Measurements from ENCODE around the gene SLC38A7. TPM values are rescaled to one million over a fixed set of nuclear protein-coding genes. Genes with fewer than 3 reads are reported as not detected.
"Not testable (repeated sequence)": the region's sequence is repeated elsewhere in the genome, so short reads cannot be mapped to it uniquely, and the experiment has no call there.

Gene SLC38A7
- total RNA-seq, 2 donors from 2014 or later, result 4.6 to 9.0 TPM

DNA sequence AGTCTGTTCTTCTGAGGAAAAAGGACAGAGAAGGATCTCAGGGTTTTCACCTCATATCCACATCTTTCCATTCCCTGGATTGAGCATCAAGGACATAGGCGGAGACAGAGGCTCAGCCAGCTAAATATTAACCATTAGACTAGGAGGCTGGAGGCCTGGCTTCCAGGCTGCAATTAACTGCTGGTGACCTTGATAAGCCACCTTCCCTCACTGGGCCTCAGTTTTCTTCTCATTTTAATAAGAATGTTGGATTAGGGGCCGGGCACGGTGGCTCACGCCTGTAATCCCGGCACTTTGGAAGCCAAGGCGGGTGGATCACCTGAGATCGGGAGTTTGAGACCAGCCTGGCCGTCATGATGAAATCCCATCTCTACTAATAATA is 29.4 kb downstream of the SLC38A7 start:
- H3K27ac Mint-ChIP-seq, result no peak overlapping the region
- no peak overlapping the region for H3K4me3 Mint-ChIP-seq
- no peaks in the 10 kb centered on the region for H3K4me1 Mint-ChIP-seq
- no peaks in the 10 kb centered on the region for H3K9me3 Mint-ChIP-seq
- ATAC-seq (replicated peaks), result no peak
- H3K27me3 Mint-ChIP-seq, result no peaks in the 10 kb centered on the region
- no peaks in the 10 kb centered on the region for H3K36me3 Mint-ChIP-seq (ENCODE audit: low read depth)

GRCh38 chr16:58654560-58655214 is 29.9 kb downstream of the SLC38A7 start:
- H3K27me3 Mint-ChIP-seq, result no peaks in the 10 kb centered on the region
- H3K4me1 Mint-ChIP-seq, result no peaks in the 10 kb centered on the region
- no peaks in the 10 kb centered on the region for H3K36me3 Mint-ChIP-seq (ENCODE audit: low read depth)
- H3K4me3 Mint-ChIP-seq, result no peak overlapping the region
- no peak overlapping the region for H3K27ac Mint-ChIP-seq
- ATAC-seq (replicated peaks), result no peak
- H3K9me3 Mint-ChIP-seq, result no peaks in the 10 kb centered on the region

DNA sequence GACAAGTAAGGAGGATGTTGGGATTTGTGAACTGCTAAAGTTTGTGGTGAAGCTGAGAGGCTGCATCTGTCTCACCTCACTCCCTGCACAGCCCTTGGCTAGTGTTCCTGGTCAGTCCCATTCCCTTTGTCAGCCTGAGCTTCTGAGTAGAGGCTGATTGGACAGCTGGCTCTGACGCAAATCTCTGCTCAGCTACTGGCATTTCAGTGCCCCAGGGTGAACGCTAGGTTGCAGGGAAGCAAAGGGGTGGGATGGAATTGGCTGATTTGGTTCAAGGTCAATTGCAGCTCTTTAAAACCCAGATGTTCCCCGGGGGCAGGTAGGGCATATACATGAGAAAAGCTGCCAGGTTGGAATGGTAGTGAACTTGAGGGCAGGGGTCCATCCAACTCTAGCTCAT is 31.8 kb downstream of the SLC38A7 start:
- no peak for ATAC-seq (replicated peaks)
- H3K27ac Mint-ChIP-seq, result no peak overlapping the region
- no peak overlapping the region for H3K4me3 Mint-ChIP-seq
- H3K9me3 Mint-ChIP-seq, result no peaks in the 10 kb centered on the region
- H3K36me3 Mint-ChIP-seq (ENCODE audit: low read depth), result no peaks in the 10 kb centered on the region
- no peaks in the 10 kb centered on the region for H3K4me1 Mint-ChIP-seq
- no peaks in the 10 kb centered on the region for H3K27me3 Mint-ChIP-seq

DNA sequence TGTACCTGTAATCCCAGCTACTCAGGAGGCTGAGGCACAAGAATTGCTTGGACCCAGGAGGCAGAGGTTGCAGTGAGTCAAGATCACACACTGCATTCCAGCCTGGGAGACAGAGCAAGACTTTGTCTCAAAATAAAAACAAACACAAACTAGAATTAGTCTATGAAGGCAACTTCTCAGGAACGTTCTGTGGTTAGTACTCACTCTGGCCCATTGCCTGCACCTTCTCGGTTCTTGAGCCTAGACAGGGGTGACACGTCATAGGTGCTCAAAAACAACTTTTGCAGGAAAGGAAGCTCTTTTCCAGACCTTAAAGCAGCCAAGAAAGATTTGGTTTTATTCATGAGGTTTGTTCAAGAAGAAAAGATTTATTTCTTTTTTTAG is 32.6 kb downstream of the SLC38A7 start:
- no peaks in the 10 kb centered on the region for H3K4me1 Mint-ChIP-seq
- H3K4me3 Mint-ChIP-seq, result no peak overlapping the region
- H3K27ac Mint-ChIP-seq, result no peak overlapping the region
- no peak for ATAC-seq (replicated peaks)
- no peaks in the 10 kb centered on the region for H3K9me3 Mint-ChIP-seq
- no peaks in the 10 kb centered on the region for H3K36me3 Mint-ChIP-seq (ENCODE audit: low read depth)
- H3K27me3 Mint-ChIP-seq, result no peaks in the 10 kb centered on the region

GRCh38 chr16:58649707-58650106 is 34.9 kb downstream of the SLC38A7 start:
- no peaks in the 10 kb centered on the region for H3K27me3 Mint-ChIP-seq
- H3K4me1 Mint-ChIP-seq, result no peaks in the 10 kb centered on the region
- no peaks in the 10 kb centered on the region for H3K36me3 Mint-ChIP-seq (ENCODE audit: low read depth)
- H3K27ac Mint-ChIP-seq, result no peak overlapping the region
- no peak for ATAC-seq (replicated peaks)
- no peaks in the 10 kb centered on the region for H3K9me3 Mint-ChIP-seq
- H3K4me3 Mint-ChIP-seq, result no peak overlapping the region

DNA sequence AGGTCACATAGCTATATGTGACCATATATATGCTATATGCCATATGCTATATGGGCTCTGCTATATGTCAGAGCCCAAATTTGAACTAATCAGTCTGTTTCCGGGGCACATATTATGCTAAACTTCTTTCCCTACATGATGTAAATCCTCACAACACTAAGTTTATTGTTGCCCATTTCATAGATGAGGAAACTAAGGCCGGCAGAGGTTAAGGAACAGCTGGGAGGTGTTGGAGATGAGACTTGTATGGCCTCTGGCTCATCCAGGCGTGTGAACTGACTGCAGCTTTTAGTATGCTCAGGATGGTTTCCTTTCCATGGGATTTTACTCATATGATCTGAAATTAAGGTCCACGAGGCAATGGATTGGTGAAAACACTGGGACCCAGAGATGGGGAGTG is 37.5 kb downstream of the SLC38A7 start:
- Mint-ChIP-seq H3K36me3 (ENCODE audit: low read depth) (no peaks in the 10 kb centered on the region), H3K9me3 (no peaks in the 10 kb centered on the region), H3K4me3 (no peak overlapping the region), H3K27ac (no peak overlapping the region), H3K27me3 (no peaks in the 10 kb centered on the region), H3K4me1 (no peaks in the 10 kb centered on the region)
- no peak for ATAC-seq (replicated peaks)

DNA sequence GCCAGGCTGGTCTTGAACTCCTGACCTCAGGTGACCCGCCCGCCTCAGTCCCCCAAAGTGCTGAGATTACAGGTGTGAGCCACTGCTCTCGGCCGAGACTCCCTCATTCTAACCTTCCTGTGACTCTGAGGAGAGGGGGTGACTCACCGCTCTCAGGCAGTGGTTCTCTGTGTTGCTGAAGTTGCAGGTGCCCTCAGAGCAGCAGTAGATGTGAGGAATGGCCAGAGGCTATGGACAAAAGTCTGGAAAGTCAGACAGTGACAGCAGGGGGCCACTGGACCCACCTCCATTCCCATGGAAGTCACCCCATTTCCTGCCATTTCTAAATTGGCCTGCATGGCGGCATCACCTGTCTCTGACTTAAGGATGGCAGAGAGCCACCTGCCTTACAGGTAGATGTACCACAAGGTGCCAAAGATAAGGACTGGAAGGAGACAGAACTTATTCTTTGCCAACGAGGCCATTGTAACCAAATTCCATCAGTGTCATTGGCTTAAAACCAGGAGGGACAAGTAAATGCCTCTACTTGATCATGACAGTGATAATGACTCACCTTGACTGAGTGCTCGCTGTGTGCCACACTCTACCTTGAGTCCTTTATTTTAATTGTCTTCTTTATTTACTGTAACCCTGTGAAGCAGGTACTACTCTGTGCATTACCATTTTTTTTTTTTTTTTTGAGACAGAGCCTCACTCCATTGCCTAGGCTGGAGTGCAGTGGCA is 39.6 kb downstream of the SLC38A7 start:
- Mint-ChIP-seq H3K27me3 (peaks cover 4% of the 10 kb centered on the region), H3K4me1 (no peaks in the 10 kb centered on the region), H3K36me3 (ENCODE audit: low read depth) (no peaks in the 10 kb centered on the region), H3K27ac (no peak overlapping the region), H3K9me3 (no peaks in the 10 kb centered on the region), H3K4me3 (no peak overlapping the region)
- no peak for ATAC-seq (replicated peaks)

GRCh38 chr16:58644108-58644507 is 40.5 kb downstream of the SLC38A7 start:
- Mint-ChIP-seq H3K4me1 (no peaks in the 10 kb centered on the region), H3K9me3 (no peaks in the 10 kb centered on the region), H3K27ac (no peak overlapping the region), H3K27me3 (peaks cover 6% of the 10 kb centered on the region), H3K4me3 (no peak overlapping the region), H3K36me3 (ENCODE audit: low read depth) (no peaks in the 10 kb centered on the region)
- no peak for ATAC-seq (replicated peaks)

GRCh38 chr16:58640949-58641348 is 43.6 kb downstream of the SLC38A7 start:
- H3K27ac Mint-ChIP-seq, result no peak overlapping the region
- no peaks in the 10 kb centered on the region for H3K36me3 Mint-ChIP-seq (ENCODE audit: low read depth)
- peaks cover 6% of the 10 kb centered on the region for H3K27me3 Mint-ChIP-seq
- no peak overlapping the region for H3K4me3 Mint-ChIP-seq
- ATAC-seq (replicated peaks), result no peak
- H3K9me3 Mint-ChIP-seq, result no peaks in the 10 kb centered on the region
- H3K4me1 Mint-ChIP-seq, result no peaks in the 10 kb centered on the region

DNA sequence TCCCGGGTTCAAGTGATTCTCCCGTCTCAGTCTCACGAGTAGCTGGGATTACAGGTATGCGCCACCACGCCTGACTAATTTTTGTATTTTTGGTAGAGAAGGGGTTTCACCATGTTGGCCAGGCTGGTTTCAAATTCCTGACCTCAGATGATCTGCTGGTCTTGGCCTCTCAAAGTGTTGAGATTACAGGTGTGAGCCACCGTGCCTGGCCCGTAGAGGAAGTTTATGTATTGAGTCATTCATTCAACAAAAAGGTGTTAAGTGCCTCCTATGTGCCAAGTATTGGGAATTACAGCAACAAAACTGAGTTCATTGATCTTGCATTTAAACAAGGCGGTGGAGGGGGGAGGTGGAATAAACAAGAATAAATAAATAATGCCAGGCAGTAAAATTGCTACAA is 44.7 kb downstream of the SLC38A7 start:
- ATAC-seq (replicated peaks), result peak; percentile 51
- Mint-ChIP-seq H3K9me3 (no peaks in the 10 kb centered on the region), H3K27me3 (peaks cover 6% of the 10 kb centered on the region), H3K4me3 (no peak overlapping the region), H3K27ac (no peak overlapping the region), H3K4me1 (no peaks in the 10 kb centered on the region), H3K36me3 (ENCODE audit: low read depth) (no peaks in the 10 kb centered on the region)

GRCh38 chr16:58639230-58639629 is 45.3 kb downstream of the SLC38A7 start:
- no peak for ATAC-seq (replicated peaks)
- H3K9me3 Mint-ChIP-seq, result no peaks in the 10 kb centered on the region
- no peak overlapping the region for H3K27ac Mint-ChIP-seq
- peaks cover 6% of the 10 kb centered on the region for H3K27me3 Mint-ChIP-seq
- H3K4me1 Mint-ChIP-seq, result no peaks in the 10 kb centered on the region
- H3K36me3 Mint-ChIP-seq (ENCODE audit: low read depth), result no peaks in the 10 kb centered on the region
- no peak overlapping the region for H3K4me3 Mint-ChIP-seq

- Mint-ChIP-seq H3K27me3 (peaks cover 6% of the 10 kb centered on the region), H3K9me3 (no peaks in the 10 kb centered on the region), H3K4me3 (no peak overlapping the region), H3K27ac (no peak overlapping the region), H3K4me1 (no peaks in the 10 kb centered on the region), H3K36me3 (ENCODE audit: low read depth) (no peaks in the 10 kb centered on the region)
- no peak for ATAC-seq (replicated peaks)
These were observed 46.2 kb downstream of the SLC38A7 start for GRCh38 chr16:58638148-58639036.

GRCh38 chr16:58637021-58637420 is 47.5 kb downstream of the SLC38A7 start:
- H3K9me3 Mint-ChIP-seq; H3K27ac Mint-ChIP-seq; H3K36me3 Mint-ChIP-seq (ENCODE audit: low read depth); H3K27me3 Mint-ChIP-seq; ATAC-seq (replicated peaks); H3K4me1 Mint-ChIP-seq; H3K4me3 Mint-ChIP-seq: not testable (repeated sequence)

DNA sequence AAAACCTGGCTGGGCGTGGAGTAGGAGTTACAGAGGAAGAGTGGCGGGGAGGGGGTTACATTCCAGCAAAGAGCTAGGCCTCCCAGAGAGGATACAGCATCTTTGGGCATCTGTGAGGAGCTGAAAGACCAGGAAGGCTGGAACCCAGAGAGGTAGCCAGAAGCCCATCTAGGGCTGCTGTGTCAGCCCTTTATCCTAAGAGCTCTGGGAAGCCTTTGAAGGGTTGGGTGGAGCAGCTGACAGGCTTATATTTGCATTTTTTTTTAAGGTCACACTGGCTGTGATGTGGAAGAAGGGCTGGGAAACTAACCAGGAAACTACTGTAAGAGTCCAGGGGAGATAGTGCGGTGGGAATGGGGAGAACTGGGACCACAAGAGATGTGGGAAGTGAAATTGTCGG is 48.1 kb downstream of the SLC38A7 start:
- Mint-ChIP-seq H3K27ac (no peak overlapping the region), H3K9me3 (no peaks in the 10 kb centered on the region), H3K4me3 (no peak overlapping the region), H3K36me3 (ENCODE audit: low read depth) (no peaks in the 10 kb centered on the region), H3K27me3 (peaks cover 6% of the 10 kb centered on the region), H3K4me1 (no peaks in the 10 kb centered on the region)
- no peak for ATAC-seq (replicated peaks)

- Mint-ChIP-seq H3K4me3 (no peak overlapping the region), H3K27me3 (peaks cover 6% of the 10 kb centered on the region), H3K4me1 (peaks cover 1% of the 10 kb centered on the region), H3K36me3 (ENCODE audit: low read depth) (no peaks in the 10 kb centered on the region), H3K9me3 (no peaks in the 10 kb centered on the region), H3K27ac (no peak overlapping the region)
- ATAC-seq (replicated peaks), result no peak
These were observed 49.1 kb downstream of the SLC38A7 start for GRCh38 chr16:58635502-58635901.
